Stimulated activated CD8-positive, alpha-beta memory T cell treated with anti-CD3 and anti-CD28 coated beads, Interleukin-7, amount 100 ng/mL, for 48 hours (primary cell): ENCODE results near the gene MTA1.

Source experiments
- DNase-seq, 2 donors: peaks; one replicate each; pipeline ENCODE4 v3.0.0-alpha.2; 2020; ENCODE audit warnings: low read depth in 1 of 2; ENCODE audit errors: extremely low read depth in 1 of 2

Gene MTA1

GRCh38 chr14:105519946-105520698 is 100.5 kb downstream of the MTA1 start:
- DNase-seq, result no peak
